COLO668 (cell line): ENCODE measurements around the gene MORC1.
"Not testable (repeated sequence)": the region's sequence is repeated elsewhere in the genome, so short reads cannot be mapped to it uniquely, and the experiment has no call there.

Experiments
- DNase-seq: peaks from one replicate; lab custom pipeline; 2025; ENCODE audit not compliant: unreplicated experiment; lab: John Stamatoyannopoulos, UW

Gene MORC1, protein sequence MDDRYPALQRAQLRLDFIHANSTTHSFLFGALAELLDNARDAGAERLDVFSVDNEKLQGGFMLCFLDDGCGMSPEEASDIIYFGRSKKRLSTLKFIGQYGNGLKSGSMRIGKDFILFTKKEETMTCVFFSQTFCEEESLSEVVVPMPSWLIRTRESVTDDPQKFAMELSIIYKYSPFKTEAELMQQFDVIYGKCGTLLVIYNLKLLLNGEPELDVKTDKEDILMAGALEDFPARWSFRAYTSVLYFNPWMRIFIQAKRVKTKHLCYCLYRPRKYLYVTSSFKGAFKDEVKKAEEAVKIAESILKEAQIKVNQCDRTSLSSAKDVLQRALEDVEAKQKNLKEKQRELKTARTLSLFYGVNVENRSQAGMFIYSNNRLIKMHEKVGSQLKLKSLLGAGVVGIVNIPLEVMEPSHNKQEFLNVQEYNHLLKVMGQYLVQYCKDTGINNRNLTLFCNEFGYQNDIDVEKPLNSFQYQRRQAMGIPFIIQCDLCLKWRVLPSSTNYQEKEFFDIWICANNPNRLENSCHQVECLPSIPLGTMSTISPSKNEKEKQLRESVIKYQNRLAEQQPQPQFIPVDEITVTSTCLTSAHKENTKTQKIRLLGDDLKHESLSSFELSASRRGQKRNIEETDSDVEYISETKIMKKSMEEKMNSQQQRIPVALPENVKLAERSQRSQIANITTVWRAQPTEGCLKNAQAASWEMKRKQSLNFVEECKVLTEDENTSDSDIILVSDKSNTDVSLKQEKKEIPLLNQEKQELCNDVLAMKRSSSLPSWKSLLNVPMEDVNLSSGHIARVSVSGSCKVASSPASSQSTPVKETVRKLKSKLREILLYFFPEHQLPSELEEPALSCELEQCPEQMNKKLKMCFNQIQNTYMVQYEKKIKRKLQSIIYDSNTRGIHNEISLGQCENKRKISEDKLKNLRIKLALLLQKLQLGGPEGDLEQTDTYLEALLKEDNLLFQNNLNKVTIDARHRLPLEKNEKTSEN

GRCh38 chr3:109117939-109118338, at the start of gene MORC1:
MORC1 (minus strand) TSS chr3:109118134; CDS start chr3:109118059, 75 bp downstream.
- no peak for DNase-seq

DNA sequence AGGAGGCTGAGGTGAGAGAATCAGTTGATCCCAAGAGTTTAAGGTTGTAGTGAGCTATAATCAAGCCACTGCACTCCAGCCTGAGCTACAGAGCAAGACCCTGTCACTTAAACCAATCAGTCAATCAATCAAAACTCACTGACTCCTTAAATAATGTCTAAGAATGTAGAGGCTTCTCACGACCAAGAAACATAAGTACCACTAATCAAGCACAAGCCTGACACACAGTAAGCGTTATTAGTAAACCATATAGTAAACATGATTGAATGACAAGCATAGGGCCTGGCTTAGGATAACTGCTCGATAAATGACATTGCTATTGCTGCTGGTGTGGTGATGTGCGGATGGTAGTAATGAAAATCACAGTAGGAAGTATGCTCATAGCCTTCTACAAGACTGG, 48.0 kb upstream of the MORC1 start:
- DNase-seq: no peak

- peak; percentile 2 for DNase-seq
These were observed 43.7 kb upstream of the MORC1 start for GRCh38 chr3:109161487-109162123.

DNA sequence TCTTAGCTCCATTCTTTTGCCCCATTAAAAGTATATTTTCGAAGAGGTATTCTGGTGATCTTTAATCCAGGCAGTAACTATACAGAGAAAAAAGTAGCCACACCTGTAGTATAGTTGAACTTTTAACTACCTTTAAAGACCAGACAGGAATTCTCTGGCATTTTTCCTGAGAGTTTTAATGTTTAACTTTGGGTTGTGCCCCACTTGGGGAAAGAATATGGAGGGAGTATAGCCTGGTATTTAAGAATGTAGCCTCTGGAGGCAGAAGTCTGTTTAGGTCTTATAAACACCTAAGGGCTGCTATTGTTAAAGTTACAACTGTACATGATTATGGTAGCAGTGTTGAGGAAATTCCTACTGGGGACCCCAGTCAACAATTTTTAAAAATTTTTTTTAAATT, 37.9 kb upstream of the MORC1 start:
- no peak for DNase-seq

- no peak for DNase-seq
These were observed 37.0 kb upstream of the MORC1 start for GRCh38 chr3:109154979-109155378.

DNA sequence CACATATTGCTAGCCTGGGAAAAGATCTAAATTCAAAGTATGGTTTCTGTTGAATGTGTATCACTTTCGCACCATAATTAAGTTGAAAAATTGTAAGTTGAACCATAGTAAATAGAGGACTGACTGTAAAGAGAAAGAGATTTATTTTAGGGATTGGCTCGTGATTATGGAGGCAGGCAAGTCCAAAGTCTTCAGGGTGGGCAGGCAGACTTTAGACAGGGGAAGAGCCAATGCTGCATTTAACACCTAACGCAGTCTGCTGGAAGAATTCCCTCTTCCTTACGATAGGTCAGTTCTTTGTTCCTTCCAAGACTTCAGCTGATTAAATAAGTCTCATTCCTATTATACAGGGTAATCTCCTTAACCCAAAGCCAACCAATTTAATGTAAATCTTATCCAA, 34.4 kb upstream of the MORC1 start:
- no peak for DNase-seq

DNA sequence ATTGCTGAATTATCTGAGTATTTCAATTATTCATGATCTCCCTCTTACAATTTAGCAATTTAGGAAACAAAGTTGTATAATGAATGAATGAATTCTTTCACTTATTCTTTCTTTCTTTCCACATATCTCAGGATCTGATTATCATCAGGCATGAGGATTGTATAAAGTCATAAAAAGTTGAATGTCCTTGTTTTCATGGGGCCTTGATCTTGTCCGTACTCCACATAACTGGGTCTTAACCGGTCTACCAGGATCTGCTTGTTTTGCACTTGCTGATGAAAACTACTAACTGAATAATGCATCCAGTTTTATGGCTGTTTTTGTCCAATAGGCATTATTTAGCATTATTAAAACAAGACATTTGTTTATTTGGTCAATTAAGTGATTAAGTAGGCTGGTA, 31.1 kb upstream of the MORC1 start:
- DNase-seq: no peak

GRCh38 chr3:109143646-109144045, 25.7 kb upstream of the MORC1 start:
- no peak for DNase-seq

DNA sequence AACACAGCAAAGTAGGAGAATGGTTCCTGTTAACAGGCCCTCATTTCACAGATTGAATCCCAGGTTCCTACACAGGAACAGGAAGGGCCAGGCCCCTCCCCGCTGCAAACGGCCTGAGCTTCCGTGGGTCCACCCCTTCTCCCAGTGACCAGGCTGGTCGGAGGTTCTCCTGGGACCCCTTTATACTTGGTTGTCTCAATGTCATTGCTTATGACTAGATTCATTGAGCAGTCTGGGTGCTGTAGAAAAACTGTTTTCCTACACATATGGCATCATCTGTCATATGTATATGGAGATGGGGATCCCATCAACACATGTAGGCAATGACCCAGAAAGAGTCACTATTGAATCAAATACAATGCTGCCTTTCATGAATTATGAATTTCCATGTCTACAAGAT, 22.4 kb upstream of the MORC1 start:
- no peak for DNase-seq

DNA sequence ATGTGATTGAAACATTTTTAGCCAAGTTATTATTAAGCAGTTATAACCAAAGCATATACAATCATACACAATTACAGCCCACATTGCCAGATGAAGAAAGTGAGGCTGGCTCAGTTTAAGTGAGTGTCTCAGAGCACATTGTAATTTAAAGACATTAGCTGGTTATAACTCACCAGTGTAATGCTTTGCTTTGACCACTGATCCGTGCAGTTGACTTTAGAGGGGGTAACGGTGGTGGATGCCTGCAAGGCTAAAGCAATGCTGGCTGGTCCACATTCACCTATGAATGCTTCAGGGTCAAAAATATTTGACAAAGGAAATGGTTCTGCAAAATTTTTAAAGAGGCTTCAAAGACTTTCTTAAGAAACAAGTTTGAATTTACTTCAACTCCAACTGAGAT, 19.8 kb upstream of the MORC1 start:
- DNase-seq: peak; percentile 2

DNA sequence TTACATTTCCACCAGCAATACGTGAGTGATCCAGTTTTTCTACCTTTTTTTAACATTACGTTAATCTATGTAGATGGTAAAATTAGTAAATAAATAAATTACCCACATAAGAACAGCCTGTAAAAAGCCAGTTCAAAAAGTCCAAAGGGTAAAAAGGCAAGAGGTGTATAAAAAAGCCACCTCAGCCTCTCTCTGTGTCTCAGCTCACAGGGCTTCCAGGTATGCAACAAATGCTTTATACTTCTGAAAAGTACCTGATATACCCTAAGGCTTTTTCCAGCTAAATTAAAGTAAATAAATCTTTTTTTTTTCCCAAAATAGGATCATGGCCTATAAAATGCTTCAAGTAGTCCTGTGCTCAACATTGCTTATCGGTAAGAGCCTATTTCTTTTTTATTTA, 18.6 kb upstream of the MORC1 start, which contains the start of gene C3orf85:
C3orf85 (plus strand) TSS at position 197 of the 400 bp plus-strand sequence; CDS start at position 326, 129 bp downstream.
- DNase-seq: no peak

GRCh38 chr3:109133474-109133816, 15.5 kb upstream of the MORC1 start:
- not testable (repeated sequence) for DNase-seq

- DNase-seq: no peak
These were observed 15.0 kb upstream of the MORC1 start for GRCh38 chr3:109132801-109133473.

- DNase-seq: no peak
These were observed 13.3 kb upstream of the MORC1 start for GRCh38 chr3:109131276-109131675.

DNA sequence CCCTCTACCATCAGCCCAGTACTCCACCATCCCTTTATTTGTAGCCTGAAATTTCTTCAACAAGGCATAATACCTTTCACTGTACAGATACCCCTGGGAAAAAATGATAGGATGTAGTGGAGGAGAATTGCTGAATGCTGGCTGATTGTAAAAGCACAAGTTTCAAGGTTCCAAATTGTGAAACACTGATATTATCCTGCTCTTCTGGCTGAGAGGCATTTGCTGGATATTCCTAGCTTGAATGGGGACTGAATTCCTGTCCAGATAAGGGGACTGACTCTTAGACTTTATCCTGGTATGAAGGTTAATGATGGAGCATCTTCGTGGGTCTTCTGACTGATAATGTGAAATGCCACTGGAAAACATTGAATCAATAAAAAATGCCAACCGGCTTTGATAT, 9.6 kb upstream of the MORC1 start:
- DNase-seq: no peak

GRCh38 chr3:109125902-109126301, 8.0 kb upstream of the MORC1 start:
- no peak for DNase-seq

GRCh38 chr3:109122690-109123089, 4.8 kb upstream of the MORC1 start:
- DNase-seq: no peak

DNA sequence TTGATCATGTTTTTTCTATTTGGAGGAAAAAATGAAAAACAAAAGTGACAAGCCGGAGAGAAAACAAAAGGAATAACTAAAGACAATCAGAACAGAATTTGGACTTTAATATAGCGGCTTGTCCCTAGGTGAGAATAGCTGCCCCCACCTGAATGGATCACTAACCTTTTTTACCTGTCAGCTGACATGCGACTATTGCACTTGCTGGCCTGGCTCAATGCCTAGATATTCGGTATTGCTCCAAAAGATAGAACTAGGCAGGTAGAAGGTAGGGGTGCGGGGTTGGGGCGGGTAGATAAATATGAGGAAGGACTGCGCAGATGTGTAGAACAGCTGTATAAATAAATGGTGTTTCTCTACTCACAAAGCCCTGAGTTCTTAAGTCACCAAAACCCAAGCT, 650 bp upstream of the MORC1 start:
- DNase-seq: no peak

DNA sequence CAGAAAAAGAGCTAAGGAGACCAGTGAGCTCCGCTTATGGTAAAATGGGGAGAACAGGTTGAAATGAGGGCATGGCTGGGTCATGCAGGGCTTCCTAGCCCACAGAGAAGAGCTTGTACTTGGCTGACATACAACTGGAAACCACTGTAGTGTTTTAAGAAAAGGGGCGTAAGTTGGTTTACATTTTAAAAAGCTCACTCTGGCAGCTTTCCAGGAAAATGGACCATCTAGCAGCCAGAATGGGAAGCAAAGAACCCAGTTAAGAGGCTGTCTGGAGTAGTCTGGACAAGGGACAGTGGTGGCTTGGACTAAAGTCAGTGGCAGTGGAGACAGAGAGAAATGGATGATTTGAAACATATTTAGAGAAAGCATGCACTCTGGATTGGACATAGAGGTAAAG, 1.9 kb downstream of the MORC1 start:
- DNase-seq: no peak

- no peak for DNase-seq
These were observed 2.5 kb downstream of the MORC1 start for GRCh38 chr3:109115451-109115850.

GRCh38 chr3:109114746-109115145, 3.2 kb downstream of the MORC1 start:
- DNase-seq: no peak
